Muscle layer of colon (tissue), 2 donors: Measurements from ENCODE around the gene XXYLT1.

Source experiments
- H3K27ac ChIP-seq: one replicate; pipeline ENCODE4 v1.7.0; 2013; ENCODE audit warnings: low read depth, mild to moderate bottlenecking, low read length, moderate library complexity
- H3K27me3 ChIP-seq, 2 donors: one replicate each; pipeline ENCODE4 v1.7.0; 2013; ENCODE audit warnings: low read length in 2 of 2, mild to moderate bottlenecking in 2 of 2; ENCODE audit not compliant: insufficient read depth in 2 of 2, control insufficient read depth in 1 of 2
- H3K36me3 ChIP-seq: one replicate; pipeline ENCODE4 v1.7.0; 2013; ENCODE audit warnings: mild to moderate bottlenecking, low read length; ENCODE audit not compliant: insufficient read depth
- H3K4me1 ChIP-seq: one replicate; pipeline ENCODE4 v1.7.0; 2013; ENCODE audit warnings: mild to moderate bottlenecking, low read length; ENCODE audit not compliant: insufficient read depth
- H3K4me3 ChIP-seq, 2 donors: one replicate each; pipeline ENCODE4 v1.7.0; 2013; ENCODE audit warnings: low read length in 2 of 2, low read depth in 1 of 2, mild to moderate bottlenecking in 1 of 2, moderate library complexity in 1 of 2
- H3K9ac ChIP-seq: one replicate; pipeline ENCODE4 v1.7.0; 2013; ENCODE audit warnings: low read length
- H3K9me3 ChIP-seq: one replicate; pipeline ENCODE4 v1.7.0; 2013; ENCODE audit warnings: mild to moderate bottlenecking, low read length
- donor health status: abdominal sarcoma.
- donor health status: Adenocarcinoma of cecum.

The XXYLT1 gene

GRCh38 chr3:195265363-195265976 lies 5.5 kb downstream of the XXYLT1 start:
- H3K27ac ChIP-seq = no peak overlapping the region
- H3K4me3 ChIP-seq = no peak overlapping the region
- H3K27me3 ChIP-seq = no peaks in the 10 kb centered on the region
- peaks cover 6% of the 10 kb centered on the region for H3K36me3 ChIP-seq
- H3K9ac ChIP-seq = no peak overlapping the region
- peaks cover 19% of the 10 kb centered on the region for H3K4me1 ChIP-seq
- no peaks in the 10 kb centered on the region for H3K9me3 ChIP-seq

GRCh38 chr3:195263925-195264600 lies 6.9 kb downstream of the XXYLT1 start:
- H3K4me1 ChIP-seq = peaks cover 13% of the 10 kb centered on the region
- no peak overlapping the region for H3K9ac ChIP-seq
- no peaks in the 10 kb centered on the region for H3K9me3 ChIP-seq
- no peaks in the 10 kb centered on the region for H3K27me3 ChIP-seq
- no peak overlapping the region for H3K27ac ChIP-seq
- no peak overlapping the region for H3K4me3 ChIP-seq
- H3K36me3 ChIP-seq = peaks cover 6% of the 10 kb centered on the region

GRCh38 chr3:195263193-195263924 lies 7.6 kb downstream of the XXYLT1 start:
- H3K9me3 ChIP-seq = no peaks in the 10 kb centered on the region
- H3K36me3 ChIP-seq = peaks cover 6% of the 10 kb centered on the region
- no peak overlapping the region for H3K9ac ChIP-seq
- peaks cover 15% of the 10 kb centered on the region for H3K4me1 ChIP-seq
- H3K27me3 ChIP-seq = no peaks in the 10 kb centered on the region
- no peak overlapping the region for H3K27ac ChIP-seq
- no peak overlapping the region for H3K4me3 ChIP-seq

DNA sequence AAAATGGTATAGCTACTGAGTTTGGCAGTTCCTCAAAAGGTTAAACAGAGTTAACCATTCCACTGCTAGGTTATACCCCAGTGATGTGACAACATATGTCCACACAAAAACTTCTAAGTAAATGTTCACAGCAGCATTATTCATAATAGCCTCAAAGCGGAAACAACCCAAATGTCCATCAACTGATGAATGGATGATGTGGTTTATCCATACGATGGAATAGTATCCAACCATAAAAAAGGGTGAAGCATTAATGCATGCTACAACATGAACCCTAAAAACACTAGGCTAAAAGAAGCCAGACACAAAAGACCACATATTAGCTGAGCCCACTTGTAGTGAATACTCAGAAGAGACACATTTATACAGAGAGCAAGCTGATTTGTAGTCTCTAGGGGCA lies 9.0 kb downstream of the XXYLT1 start:
- H3K9ac ChIP-seq = no peak overlapping the region
- no peaks in the 10 kb centered on the region for H3K9me3 ChIP-seq
- H3K27ac ChIP-seq = no peak overlapping the region
- H3K4me3 ChIP-seq = no peak overlapping the region
- H3K4me1 ChIP-seq = peaks cover 30% of the 10 kb centered on the region
- no peaks in the 10 kb centered on the region for H3K27me3 ChIP-seq
- H3K36me3 ChIP-seq = peaks cover 5% of the 10 kb centered on the region

GRCh38 chr3:195260280-195260905 lies 10.6 kb downstream of the XXYLT1 start:
- Histone ChIP-seq H3K27me3 (no peaks in the 10 kb centered on the region), H3K4me1 (peaks cover 30% of the 10 kb centered on the region), H3K36me3 (no peaks in the 10 kb centered on the region), H3K9me3 (no peaks in the 10 kb centered on the region), H3K4me3 (peak overlapping the region; percentile 54 to 66), H3K9ac (peak overlapping the region; percentile 74), H3K27ac (peak overlapping the region; percentile 97)

DNA sequence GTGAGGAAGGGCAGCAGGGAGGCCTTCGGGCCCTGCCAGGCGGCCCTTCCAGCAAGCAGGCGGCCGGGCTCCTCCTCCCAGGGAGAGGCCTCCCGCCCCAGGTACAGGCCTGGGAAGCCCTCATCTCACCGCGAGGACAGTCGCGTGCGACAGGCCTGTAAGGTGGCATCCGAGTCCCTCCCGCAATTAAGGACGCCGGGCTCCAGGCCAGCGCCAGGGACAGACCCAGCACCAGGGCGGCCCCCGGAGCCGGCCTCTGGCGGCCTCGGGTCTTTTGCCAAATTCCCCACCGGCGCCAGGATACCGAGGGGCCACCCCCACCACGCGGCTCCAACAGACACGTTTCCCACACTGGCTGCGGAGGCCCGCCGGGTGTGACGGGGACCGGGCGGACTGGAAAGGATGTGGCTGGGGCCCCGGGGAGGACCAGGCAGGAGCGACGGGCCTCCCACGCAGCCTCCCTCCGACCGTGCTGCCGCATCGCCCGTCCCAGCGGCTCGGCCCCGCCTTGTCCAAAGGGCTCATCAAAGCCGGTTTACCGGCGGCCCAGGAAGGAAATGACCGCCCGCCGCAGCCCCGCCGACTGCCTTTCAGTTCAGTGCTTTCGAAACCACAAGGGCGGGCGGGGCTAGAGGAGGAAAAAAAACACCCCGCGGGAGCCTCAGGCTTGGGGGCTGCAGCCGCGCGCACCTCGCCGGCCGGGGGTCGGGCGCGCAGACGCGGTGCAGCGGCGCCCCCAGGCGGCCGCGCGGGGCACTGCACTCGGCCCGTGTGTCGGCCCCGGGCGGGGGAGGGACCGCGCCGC lies 11.3 kb downstream of the XXYLT1 start:
- Histone ChIP-seq H3K9ac (peak overlapping the region; percentile 40), H3K4me1 (peaks cover 30% of the 10 kb centered on the region), H3K27ac (peak overlapping the region; percentile 97)

GRCh38 chr3:195259154-195259474 lies 11.8 kb downstream of the XXYLT1 start:
- H3K9me3 ChIP-seq = no peaks in the 10 kb centered on the region
- no peaks in the 10 kb centered on the region for H3K36me3 ChIP-seq
- peak overlapping the region; percentile 40 for H3K9ac ChIP-seq
- peak overlapping the region; percentile 14 to 44 for H3K4me3 ChIP-seq
- peak overlapping the region; percentile 97 for H3K27ac ChIP-seq
- peaks cover 31% of the 10 kb centered on the region for H3K4me1 ChIP-seq
- no peaks in the 10 kb centered on the region for H3K27me3 ChIP-seq

More for the DNA sequence above, 11.3 kb downstream of the XXYLT1 start:
- no peaks in the 10 kb centered on the region for H3K9me3 ChIP-seq
- H3K27me3 ChIP-seq = no peaks in the 10 kb centered on the region
- H3K36me3 ChIP-seq = no peaks in the 10 kb centered on the region
- peak overlapping the region; percentile 44 to 54 for H3K4me3 ChIP-seq

DNA sequence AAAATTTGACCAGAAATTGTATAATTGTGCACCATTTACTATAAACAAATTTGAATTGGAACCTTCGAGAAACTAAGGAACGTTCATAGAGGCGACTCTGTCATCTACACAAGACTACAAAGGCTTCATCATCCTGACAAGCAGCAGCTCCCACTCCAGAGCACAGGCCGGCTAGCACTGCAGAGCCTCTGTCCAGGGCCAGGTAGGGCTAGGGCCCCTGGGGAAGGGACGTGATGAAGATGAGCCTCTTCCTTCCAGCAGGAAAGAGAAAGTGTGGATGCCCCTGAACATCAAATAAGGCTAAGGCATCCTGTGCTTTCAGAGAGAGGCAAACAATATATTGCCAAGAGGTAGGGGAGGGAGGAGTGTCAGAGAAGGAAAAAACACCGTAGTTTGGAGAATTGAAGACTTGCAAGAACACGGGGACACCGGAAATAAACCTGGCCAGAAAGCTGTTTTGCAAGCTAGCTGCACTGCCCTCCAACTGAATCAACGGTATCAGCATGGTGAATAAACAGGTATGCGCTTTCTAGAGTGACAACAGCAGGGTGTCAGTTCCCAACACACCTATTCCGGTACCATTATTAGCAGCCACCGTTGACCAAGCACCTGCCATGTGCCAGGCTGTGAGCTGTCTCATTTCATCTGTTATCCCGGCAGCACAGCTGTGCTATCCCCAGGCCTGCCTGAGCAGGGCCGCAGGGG lies 12.4 kb downstream of the XXYLT1 start:
- H3K4me3 ChIP-seq = peak overlapping the region in 1 of 2 donors; percentile 14
- H3K27ac ChIP-seq = peak overlapping the region; percentile 97
- H3K4me1 ChIP-seq = peaks cover 36% of the 10 kb centered on the region
- H3K9ac ChIP-seq = peak overlapping the region; percentile 40
- no peaks in the 10 kb centered on the region for H3K9me3 ChIP-seq
- H3K27me3 ChIP-seq = no peaks in the 10 kb centered on the region
- no peaks in the 10 kb centered on the region for H3K36me3 ChIP-seq

GRCh38 chr3:195257454-195258448 lies 13.2 kb downstream of the XXYLT1 start:
- Histone ChIP-seq H3K9ac (peak overlapping the region; percentile 40), H3K36me3 (no peaks in the 10 kb centered on the region), H3K4me3 (peak overlapping the region in 1 of 2 donors; percentile 2), H3K27ac (peak overlapping the region; percentile 97), H3K27me3 (no peaks in the 10 kb centered on the region), H3K9me3 (no peaks in the 10 kb centered on the region), H3K4me1 (peaks cover 42% of the 10 kb centered on the region)
